ENCODE data around the gene PPP1R2C. TPM values are rescaled to one million over a fixed set of nuclear protein-coding genes. Genes with fewer than 3 reads are reported as not detected.

The PPP1R2C gene
- total and polyA plus RNA-seq, 2 of the 4 experiments (the other 2 are of a cell fraction), result not detected

- Histone ChIP-seq H3K23ac (ENCODE audit: low read depth, low read length) (no peak overlapping the region), H3K56ac (ENCODE audit: extremely low read depth, insufficient read depth, low read length) (no peak overlapping the region), H2BK120ac (ENCODE audit: low read depth, low read length) (no peak overlapping the region), H3K9me1 (ENCODE audit: insufficient read depth, low read length) (no peaks in the 10 kb centered on the region), H4K8ac (ENCODE audit: low read depth in 2 of 2, low read length in 2 of 2) (no peak overlapping the region), H4K20me1 (ENCODE audit: insufficient read depth, low read length) (no peaks in the 10 kb centered on the region), H2AK9ac (replicated peaks; ENCODE audit: low read depth, low read length, poor library complexity) (no peak overlapping the region), H3K9ac (ENCODE audit: low read depth, low read length) (no peak overlapping the region), H3K18ac (ENCODE audit: low read depth, low read length) (no peak overlapping the region), H2BK5ac (ENCODE audit: low read depth, low read length, poor library complexity, severe bottlenecking) (no peak overlapping the region), H2AK5ac (ENCODE audit: low read depth, low read length) (no peak overlapping the region), H3K9me3 (ENCODE audit: control insufficient read depth, insufficient read depth, low read length) (no peaks in the 10 kb centered on the region), H3K4ac (ENCODE audit: low read depth, low read length) (no peak overlapping the region), H2AFZ (replicated peaks; ENCODE audit: low read length, poor library complexity) (no peak overlapping the region), H3K14ac (replicated peaks; ENCODE audit: low read depth, low read length) (no peak overlapping the region), H3K27me3 (ENCODE audit: control insufficient read depth, insufficient read depth, low read length) (no peaks in the 10 kb centered on the region), H4K5ac (ENCODE audit: low read depth, low read length) (no peak overlapping the region), H3K27ac (ENCODE audit: insufficient read depth, low read length) (no peak overlapping the region), H3K79me1 (ENCODE audit: low read depth in 1 of 2, low read length in 2 of 2) (no peaks in the 10 kb centered on the region), H4K91ac (ENCODE audit: insufficient read depth, low read depth, low read length) (no peak overlapping the region), H3K4me2 (ENCODE audit: low read depth, low read length) (no peak overlapping the region), H3K36me3 (ENCODE audit: control insufficient read depth, insufficient read depth, low read length) (no peaks in the 10 kb centered on the region), H3K4me3 (ENCODE audit: insufficient read depth, low read depth, low read length) (no peak overlapping the region), H2BK15ac (ENCODE audit: low read depth, low read length) (no peak overlapping the region), H3K4me1 (ENCODE audit: control insufficient read depth, insufficient read depth, low read length) (peaks cover 3% of the 10 kb centered on the region), H2BK20ac (ENCODE audit: low read depth, low read length) (no peak overlapping the region)
- DNase-seq (peak; percentile 38), ATAC-seq (ENCODE audit: low read depth) (peak; percentile 24; the same call in 1 of the 2 replicates)
- BruUV-seq (replicated peaks), result no TSS peak
- dilution Hi-C loops (cut with HindIII; ENCODE audit: low sequenced_read_pairs, unreplicated experiment), result no loop called here
- ChIA-PET CTCF (no interaction called here), POLR2A (ENCODE audit: unreplicated experiment) (no interaction called here)
- no CpG with 5 or more reads among the region's 2 CpGs for WGBS, 2 experiments (ENCODE audit: extremely low coverage in 2 of 2, insufficient read length in 1 of 2)
- intact Hi-C loops (cut with micrococcal nuclease), result no loop called here
- TF ChIP-seq ELK1 (IDR thresholded peaks at IDR 0.05; ENCODE audit: borderline replicate concordance, low read depth, low read length) (no peak), SMC3 (IDR thresholded peaks at IDR 0.05; ENCODE audit: low read depth, low read length) (no peak), RCOR1 (IDR thresholded peaks at IDR 0.05; ENCODE audit: insufficient replicate concordance, low read length) (no peak), MXI1 (IDR thresholded peaks at IDR 0.05; ENCODE audit: borderline replicate concordance, low read depth, low read length) (no peak), BHLHE40 (IDR thresholded peaks at IDR 0.05; ENCODE audit: low read depth, low read length) (no peak), USF2 (IDR thresholded peaks at IDR 0.05; ENCODE audit: low read depth, low read length) (peak; percentile 12; the same call in 1 of the 2 replicates), CEBPB (IDR thresholded peaks at IDR 0.05; ENCODE audit: low read depth, low read length) (no peak)
- in situ Hi-C loops (cut with MboI; ENCODE audit: low sequenced_read_pairs), result loop anchor here (25.0 kb wide), 1 partner anchor 959 kb away; no protein-coding TSS in a partner anchor
These were observed 31.4 kb downstream of the PPP1R2C start for GRCh38 chrX:42746606-42747005.
